CD4-positive, alpha-beta memory T cell (primary cell): ENCODE measurements around the gene ATP6V0E2. TPM values are rescaled to one million over a fixed set of nuclear protein-coding genes. Genes with fewer than 3 reads are reported as not detected.

ENCODE experiments used
- CTCF ChIA-PET: fragments of 350-600 bp; sonication (Branson Sonifier 250); formaldehyde crosslinking; loops from one replicate; lab custom pipeline; 2021; ENCODE audit warnings: inconsistent platforms; ENCODE audit not compliant: partially characterized antibody; lab: Charles Lee
- POLR2A ChIA-PET: fragments of 350-600 bp; sonication (Branson Sonifier 250); formaldehyde crosslinking; loops from one replicate; lab custom pipeline; 2021; ENCODE audit not compliant: partially characterized antibody; lab: Charles Lee
- DNase-seq, 5 donors: peaks; one replicate each; pipeline versions ENCODE4 v3.0.0 to v3.0.0-alpha.2; 2020 to 2022; ENCODE audit warnings: mixed read lengths in 1 of 5
- H3K27ac ChIP-seq: one replicate; pipeline ENCODE4 v1.7.0; 2013; ENCODE audit warnings: low read depth, low read length
- H3K27me3 ChIP-seq: 2 replicates; pipeline ENCODE4 v1.7.0; 2013; ENCODE audit warnings: mild to moderate bottlenecking, low read length, moderate library complexity; ENCODE audit not compliant: insufficient read depth
- H3K36me3 ChIP-seq: 2 replicates; pipeline ENCODE4 v1.7.0; 2013; ENCODE audit warnings: mild to moderate bottlenecking, low read length, moderate library complexity; ENCODE audit not compliant: insufficient read depth
- H3K4me1 ChIP-seq: 2 replicates; pipeline ENCODE4 v1.7.0; 2013; ENCODE audit warnings: mild to moderate bottlenecking, low read length, moderate library complexity; ENCODE audit not compliant: insufficient read depth
- H3K4me3 ChIP-seq, 2 donors: one replicate each; pipeline ENCODE4 v1.7.0; 2013; ENCODE audit warnings: low read length in 2 of 2, mild to moderate bottlenecking in 1 of 2
- H3K9me3 ChIP-seq, 2 donors: one replicate each; pipeline ENCODE4 v1.7.0; 2013; ENCODE audit warnings: low read length in 2 of 2, control low read depth in 1 of 2; ENCODE audit not compliant: control insufficient read depth in 1 of 2
- H3K27ac Mint-ChIP-seq, 7 donors: one replicate each; pipeline ENCODE4 v1.8.0; 2020 to 2021; ENCODE audit warnings: mixed read lengths in 7 of 7, mild to moderate bottlenecking in 6 of 7, inconsistent platforms in 3 of 7, moderate library complexity in 3 of 7
- H3K27me3 Mint-ChIP-seq, 2 donors: one replicate each; pipeline ENCODE4 v1.8.0; 2020 to 2021; ENCODE audit warnings: mixed read lengths in 2 of 2
- H3K36me3 Mint-ChIP-seq, 2 donors: one replicate each; pipeline ENCODE4 v1.8.0; 2020 to 2021; ENCODE audit warnings: mixed read lengths in 2 of 2, inconsistent platforms in 1 of 2, mild to moderate bottlenecking in 1 of 2
- H3K4me1 Mint-ChIP-seq, 4 donors: one replicate each; pipeline ENCODE4 v1.8.0; 2020 to 2021; ENCODE audit warnings: mixed read lengths in 4 of 4, mild to moderate bottlenecking in 1 of 4
- H3K4me3 Mint-ChIP-seq, 8 donors: one replicate each; pipeline ENCODE4 v1.8.0; 2020 to 2021; ENCODE audit warnings: mixed read lengths in 8 of 8, mild to moderate bottlenecking in 7 of 8, moderate library complexity in 6 of 8, inconsistent platforms in 3 of 8
- H3K9me3 Mint-ChIP-seq, 8 donors: one replicate each; pipeline ENCODE4 v1.8.0; 2020 to 2021; ENCODE audit warnings: mixed read lengths in 8 of 8, mild to moderate bottlenecking in 5 of 8, inconsistent platforms in 3 of 8, moderate library complexity in 1 of 8
- intact Hi-C: fragments of 100-400 bp; cut with micrococcal nuclease; formaldehyde crosslinking; loops from one replicate; pipeline ENCODE4 v1.15.1; 2023
- polyA plus RNA-seq, 2 donors: library from polyadenylated mRNA; unstranded; fragments of 300-500 nt; fragmentation: Illumina TruSeq; gene quantifications; one replicate each; pipeline ENCODE4 v1.2.3, GENCODE V29; 2021
- total RNA-seq, 2 experiments: library from RNA; stranded (reverse); gene quantifications; one replicate each; pipeline ENCODE4 v1.2.3, GENCODE V29; 2021

ATP6V0E2 gene
- total and polyA plus RNA-seq, 4 experiments from 2014 or later, result 64.6 to 163 (median 105) TPM

DNA sequence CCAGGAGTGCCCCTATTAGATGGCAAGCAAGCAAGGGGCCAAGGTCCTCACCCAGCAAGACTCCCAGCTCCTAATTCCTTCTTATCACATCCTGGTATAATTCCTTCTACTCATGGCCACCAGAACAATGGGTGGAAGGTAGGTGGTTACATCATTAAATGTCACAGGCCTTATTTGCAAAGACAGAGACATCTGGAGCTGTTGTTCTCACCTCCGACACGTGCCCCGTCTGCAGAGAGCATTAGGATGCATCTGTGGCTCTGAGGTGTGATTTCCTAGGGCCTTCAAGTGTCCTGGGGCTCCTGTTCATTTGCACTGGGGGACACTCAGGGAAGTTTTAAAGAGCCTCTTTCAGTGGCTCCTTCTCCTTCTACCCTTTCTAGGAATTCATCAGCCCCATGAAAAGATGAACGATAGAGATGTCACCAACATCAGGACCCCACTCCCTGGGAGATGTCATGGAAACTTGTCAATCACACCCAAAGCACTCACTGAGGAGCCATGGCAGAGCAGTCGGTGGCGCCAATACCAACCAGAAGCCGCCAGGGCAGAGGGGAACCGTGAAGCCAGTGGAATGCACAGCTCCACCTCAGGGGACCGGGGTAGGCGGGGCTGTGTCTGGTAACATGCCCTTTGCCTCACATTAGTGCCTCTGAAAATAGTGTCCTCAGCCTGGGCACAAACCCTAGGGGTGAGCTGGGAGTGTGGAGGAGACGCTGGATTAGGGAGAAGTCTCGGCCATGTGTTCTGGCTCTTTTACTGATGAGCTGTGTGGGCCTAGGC lies 2.9 kb upstream of the ATP6V0E2 start:
- Mint-ChIP-seq H3K27ac (peak overlapping the region; percentile 59 to 96 (median 93)), H3K27me3 (no peaks in the 10 kb centered on the region), H3K4me3 (peak overlapping the region; percentile 6 to 93 (median 89)), H3K9me3 (no peaks in the 10 kb centered on the region), H3K4me1 (peaks cover 72 to 96% (median 85%) of the 10 kb centered on the region in 4 donors), H3K36me3 (peaks cover 0 to 8% of the 10 kb centered on the region in 2 donors)
- intact Hi-C loops, result loop anchor here (2.0 kb wide), 1 partner anchor 14 kb away; no protein-coding TSS in a partner anchor
- Histone ChIP-seq H3K4me3 (peak overlapping the region in 1 of 2 donors; percentile 34), H3K9me3 (no peaks in the 10 kb centered on the region), H3K27ac (peak overlapping the region; percentile 70), H3K27me3 (no peaks in the 10 kb centered on the region), H3K4me1 (peaks cover 90% of the 10 kb centered on the region), H3K36me3 (no peaks in the 10 kb centered on the region)
- peak in 1 of 5 donors; percentile 55 for DNase-seq
- ChIA-PET POLR2A (interaction anchor here (0.6 to 8.6 kb wide), 5 partner anchors 9 to 388 kb away, joined by 3 to 166 read pairs (median 49); partner anchors contain the start of gene ZNF862), CTCF (interaction anchor here (0.8 to 4.4 kb wide), 9 partner anchors 9 to 64 kb away, joined by 3 to 32 read pairs (median 8); partner anchors contain the start of gene ZNF862)

DNA sequence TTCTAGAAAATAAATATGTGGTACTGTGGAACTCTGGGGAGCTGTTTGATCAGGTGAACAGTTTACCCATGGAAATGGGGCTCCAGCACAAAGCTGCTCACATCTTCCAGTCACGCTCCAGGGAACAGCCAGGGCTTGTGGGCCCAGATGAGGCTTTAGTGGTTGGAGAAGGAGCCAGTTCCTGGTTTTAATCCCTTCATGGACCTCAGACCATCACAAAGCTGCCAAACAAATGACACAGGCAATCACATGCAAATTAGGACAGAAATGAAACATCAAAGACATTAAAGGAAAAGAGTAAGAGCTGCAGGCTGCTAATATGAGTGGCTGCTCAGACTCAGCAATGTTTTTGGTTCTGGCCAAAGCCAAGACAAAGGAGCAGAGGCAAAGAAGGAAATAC lies 2.2 kb upstream of the ATP6V0E2 start:
- DNase-seq, result no peak

DNA sequence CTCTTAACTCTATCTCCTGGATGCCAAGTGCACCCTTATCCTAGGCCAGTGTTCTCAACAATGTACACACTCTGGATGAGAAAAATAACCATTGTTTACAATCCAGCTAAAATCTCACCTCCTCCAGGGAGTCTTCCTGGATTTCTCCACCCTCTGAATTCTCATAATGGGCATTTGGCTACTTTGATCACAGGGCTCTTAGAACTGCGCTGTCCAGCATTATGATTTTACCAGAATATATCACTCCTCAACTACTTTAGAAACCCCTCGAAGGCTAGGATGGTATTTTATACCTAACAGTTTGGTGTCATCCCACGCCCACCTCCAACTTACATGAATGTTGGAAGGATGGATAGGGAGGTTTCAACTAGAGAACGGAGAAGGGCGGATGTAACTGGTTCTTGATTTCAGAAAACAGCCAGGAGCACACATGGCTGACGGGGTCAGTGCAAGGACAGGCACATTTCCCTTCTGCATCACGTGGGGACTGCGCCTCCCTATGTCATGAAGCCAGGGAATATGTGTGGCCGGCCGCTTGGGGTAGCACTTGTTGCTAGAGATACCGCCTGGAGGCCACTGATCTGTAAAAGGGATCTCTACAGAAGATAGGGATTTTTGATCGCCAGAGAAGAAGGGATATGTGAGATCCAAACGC lies 1.2 kb upstream of the ATP6V0E2 start:
- Mint-ChIP-seq H3K4me1 (peaks cover 63 to 84% (median 71%) of the 10 kb centered on the region in 4 donors), H3K9me3 (no peaks in the 10 kb centered on the region), H3K36me3 (peaks cover 6 to 16% of the 10 kb centered on the region in 2 donors), H3K4me3 (peak overlapping the region; percentile 84 to 93 (median 89)), H3K27ac (peak overlapping the region; percentile 89 to 93 (median 90)), H3K27me3 (no peaks in the 10 kb centered on the region)
- intact Hi-C loops, result loop anchor here (1.0 to 2.0 kb wide), 4 partner anchors 7 to 157 kb away; partner anchors contain the start of genes ZNF467 and ZNF862
- H3K36me3 ChIP-seq, result no peaks in the 10 kb centered on the region
- H3K9me3 ChIP-seq, result no peaks in the 10 kb centered on the region
- peak overlapping the region; percentile 61 to 82 for H3K4me3 ChIP-seq
- DNase-seq, result peak in 1 of 5 donors; percentile 56
- H3K27ac ChIP-seq, result peak overlapping the region; percentile 78
- no peaks in the 10 kb centered on the region for H3K27me3 ChIP-seq
- ChIA-PET CTCF (interaction anchor here (1.1 to 4.4 kb wide), 6 partner anchors 11 to 65 kb away, joined by 4 to 32 read pairs (median 12); partner anchors contain the start of gene ZNF862), POLR2A (interaction anchor here (0.5 to 8.6 kb wide), 7 partner anchors 9 to 1019 kb away, joined by 3 to 166 read pairs (median 33); partner anchors contain the start of gene ZNF862)
- peaks cover 90% of the 10 kb centered on the region for H3K4me1 ChIP-seq

More for the DNA sequence above, 2.2 kb upstream of the ATP6V0E2 start:
- Mint-ChIP-seq H3K9me3 (no peaks in the 10 kb centered on the region), H3K27me3 (no peaks in the 10 kb centered on the region), H3K4me3 (peak overlapping the region; percentile 53 to 93 (median 89)), H3K27ac (peak overlapping the region; percentile 59 to 96 (median 89)), H3K4me1 (peaks cover 69 to 94% (median 80%) of the 10 kb centered on the region in 4 donors), H3K36me3 (peaks cover 2 to 9% of the 10 kb centered on the region in 2 donors)
- Histone ChIP-seq H3K27me3 (no peaks in the 10 kb centered on the region), H3K9me3 (no peaks in the 10 kb centered on the region), H3K4me1 (peaks cover 90% of the 10 kb centered on the region), H3K36me3 (no peaks in the 10 kb centered on the region), H3K27ac (peak overlapping the region; percentile 22), H3K4me3 (no peak overlapping the region)
- intact Hi-C loops, result loop anchor here (2.0 kb wide), 1 partner anchor 15 kb away; no protein-coding TSS in a partner anchor
- CTCF ChIA-PET, result interaction anchor here (0.7 to 4.4 kb wide), 10 partner anchors 10 to 70 kb away, joined by 3 to 32 read pairs (median 6); partner anchors contain the start of gene ZNF862
- POLR2A ChIA-PET, result interaction anchor here (0.6 to 8.6 kb wide), 5 partner anchors 9 to 388 kb away, joined by 3 to 166 read pairs (median 49); partner anchors contain the start of gene ZNF862

DNA sequence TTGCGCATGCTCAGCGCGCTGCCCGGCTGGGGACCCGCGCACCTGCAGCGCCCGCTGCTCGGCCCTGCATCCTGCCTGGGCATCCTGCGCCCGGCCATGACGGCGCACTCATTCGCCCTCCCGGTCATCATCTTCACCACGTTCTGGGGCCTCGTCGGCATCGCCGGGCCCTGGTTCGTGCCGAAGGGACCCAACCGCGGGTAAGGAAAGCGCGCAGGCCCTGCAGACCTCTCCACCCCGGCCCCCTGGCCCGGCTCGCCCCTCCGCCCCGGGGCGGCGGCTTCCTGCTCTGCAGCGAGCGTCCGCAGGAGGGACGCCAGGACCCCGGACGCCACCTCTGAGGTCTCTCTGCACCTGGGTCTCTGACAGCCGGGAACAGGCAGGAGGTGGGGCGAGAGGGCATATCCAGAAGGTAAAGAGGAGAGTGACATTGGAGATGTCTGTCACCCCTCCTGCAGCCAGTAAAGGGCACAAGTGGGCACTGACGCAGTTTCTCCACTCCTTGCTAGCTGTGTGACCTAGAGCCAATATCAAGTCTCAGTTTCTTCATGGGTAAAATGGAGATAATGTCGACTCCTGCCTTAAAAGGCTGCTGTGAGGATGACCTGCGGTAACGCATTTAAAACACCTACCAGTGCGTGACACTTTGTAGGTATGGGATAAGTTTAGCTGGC lies 338 bp downstream of the ATP6V0E2 start:
- H3K4me3 Mint-ChIP-seq, result peak overlapping the region; percentile 85 to 93 (median 89)
- ChIA-PET POLR2A (interaction anchor here (1.0 to 2.9 kb wide), 6 partner anchors 8 to 35 kb away, joined by 3 to 18 read pairs (median 7); partner anchors contain the start of gene ZNF862), CTCF (interaction anchor here (1.1 to 1.8 kb wide), 5 partner anchors 9 to 36 kb away, joined by 3 to 9 read pairs (median 4); partner anchors contain the start of gene ZNF862)
- H3K27ac Mint-ChIP-seq, result peak overlapping the region in 6 of 7 donors; percentile 88 to 93 (median 92)
- Histone ChIP-seq H3K4me1 (peaks cover 75% of the 10 kb centered on the region), H3K27ac (peak overlapping the region; percentile 78), H3K9me3 (no peaks in the 10 kb centered on the region), H3K4me3 (peak overlapping the region; percentile 61 to 82), H3K36me3 (peaks cover 5% of the 10 kb centered on the region), H3K27me3 (no peaks in the 10 kb centered on the region)
- intact Hi-C loops, result loop anchor here (1.0 to 2.0 kb wide), 4 partner anchors 9 to 159 kb away; partner anchors contain the start of genes ZNF467 and ZNF862
- peaks cover 11 to 23% of the 10 kb centered on the region in 2 donors for H3K36me3 Mint-ChIP-seq
- H3K4me1 Mint-ChIP-seq, result peaks cover 56 to 68% (median 58%) of the 10 kb centered on the region in 4 donors
- DNase-seq, result peak in 1 of 5 donors; percentile 38
- no peaks in the 10 kb centered on the region for H3K9me3 Mint-ChIP-seq
- H3K27me3 Mint-ChIP-seq, result no peaks in the 10 kb centered on the region

DNA sequence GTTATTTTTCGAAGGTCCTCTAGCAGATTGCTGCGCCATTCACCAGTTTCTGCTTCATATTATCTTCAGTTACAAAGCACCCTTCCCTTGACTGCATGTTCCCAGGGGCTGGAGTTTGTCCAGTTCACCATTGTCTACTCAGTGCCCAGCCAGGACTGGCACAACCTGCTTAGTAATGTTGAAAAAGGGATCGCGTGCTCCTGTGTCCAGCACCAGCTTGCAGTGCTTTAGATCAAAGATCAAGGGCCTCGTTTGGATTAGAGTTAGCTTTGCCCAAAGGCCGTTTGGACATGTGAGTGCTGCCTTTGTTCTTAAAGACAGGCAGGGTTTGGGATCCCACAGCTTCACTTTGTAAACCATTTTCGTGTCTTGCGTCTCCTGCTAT lies 867 bp downstream of the ATP6V0E2 start:
- Mint-ChIP-seq H3K4me3 (peak overlapping the region; percentile 85 to 93 (median 89)), H3K9me3 (no peaks in the 10 kb centered on the region), H3K4me1 (peaks cover 52 to 63% (median 53%) of the 10 kb centered on the region in 4 donors), H3K27me3 (no peaks in the 10 kb centered on the region), H3K36me3 (peaks cover 11 to 25% of the 10 kb centered on the region in 2 donors), H3K27ac (peak overlapping the region in 6 of 7 donors; percentile 12 to 85 (median 82))
- Histone ChIP-seq H3K27me3 (no peaks in the 10 kb centered on the region), H3K27ac (no peak overlapping the region), H3K4me1 (peaks cover 69% of the 10 kb centered on the region), H3K4me3 (peak overlapping the region; percentile 61 to 82), H3K9me3 (no peaks in the 10 kb centered on the region), H3K36me3 (peaks cover 10% of the 10 kb centered on the region)
- POLR2A ChIA-PET, result interaction anchor here (1.3 to 2.9 kb wide), 4 partner anchors 9 to 36 kb away, joined by 5 to 18 read pairs (median 10); partner anchors contain the start of gene ZNF862
- intact Hi-C loops, result no loop called here
- DNase-seq, result no peak
- CTCF ChIA-PET, result interaction anchor here (1.1 to 1.8 kb wide), 5 partner anchors 9 to 36 kb away, joined by 3 to 9 read pairs (median 4); partner anchors contain the start of gene ZNF862

DNA sequence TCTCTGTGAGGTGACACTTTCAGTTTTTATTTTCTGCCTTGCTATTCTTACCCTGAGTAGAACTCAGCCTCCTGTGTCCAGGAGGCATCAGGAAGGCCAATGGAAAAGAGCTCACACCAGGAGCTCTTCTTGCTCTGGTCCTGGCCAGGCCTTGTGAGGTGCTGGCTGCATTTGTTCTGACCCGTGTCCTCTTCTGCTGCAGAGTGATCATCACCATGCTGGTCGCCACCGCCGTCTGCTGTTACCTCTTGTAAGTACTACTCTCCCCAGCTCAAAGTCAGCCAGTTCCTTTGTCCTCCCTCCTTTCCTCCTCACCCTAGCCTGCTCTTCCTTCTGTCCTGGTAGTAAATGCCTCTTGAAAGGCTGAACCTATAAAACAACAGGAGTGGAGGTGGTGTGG lies 1.6 kb downstream of the ATP6V0E2 start:
- Mint-ChIP-seq H3K36me3 (peaks cover 11 to 30% of the 10 kb centered on the region in 2 donors), H3K27ac (peak overlapping the region in 5 of 7 donors; percentile 5 to 83 (median 42)), H3K27me3 (no peaks in the 10 kb centered on the region), H3K4me1 (peaks cover 45 to 55% (median 46%) of the 10 kb centered on the region in 4 donors), H3K4me3 (peak overlapping the region; percentile 53 to 93 (median 89)), H3K9me3 (no peaks in the 10 kb centered on the region)
- POLR2A ChIA-PET, result interaction anchor here (1.3 to 2.9 kb wide), 4 partner anchors 8 to 36 kb away, joined by 5 to 18 read pairs (median 10); partner anchors contain the start of gene ZNF862
- intact Hi-C loops, result no loop called here
- Histone ChIP-seq H3K4me3 (no peak overlapping the region), H3K36me3 (peaks cover 11% of the 10 kb centered on the region), H3K9me3 (no peaks in the 10 kb centered on the region), H3K27me3 (no peaks in the 10 kb centered on the region), H3K27ac (no peak overlapping the region), H3K4me1 (peaks cover 62% of the 10 kb centered on the region)
- CTCF ChIA-PET, result interaction anchor here (1.1 to 1.8 kb wide), 4 partner anchors 8 to 37 kb away, joined by 4 to 9 read pairs (median 4); partner anchors contain the start of gene ZNF862
- DNase-seq, result no peak
